ENCODE measurements around the gene SCYGR1. TPM values are rescaled to one million over a fixed set of nuclear protein-coding genes. Genes with fewer than 3 reads are reported as not detected.
"Not testable (repeated sequence)": the region's sequence is repeated elsewhere in the genome, so short reads cannot be mapped to it uniquely, and the experiment has no call there.

Gene SCYGR1
- total RNA-seq, result not detected

DNA sequence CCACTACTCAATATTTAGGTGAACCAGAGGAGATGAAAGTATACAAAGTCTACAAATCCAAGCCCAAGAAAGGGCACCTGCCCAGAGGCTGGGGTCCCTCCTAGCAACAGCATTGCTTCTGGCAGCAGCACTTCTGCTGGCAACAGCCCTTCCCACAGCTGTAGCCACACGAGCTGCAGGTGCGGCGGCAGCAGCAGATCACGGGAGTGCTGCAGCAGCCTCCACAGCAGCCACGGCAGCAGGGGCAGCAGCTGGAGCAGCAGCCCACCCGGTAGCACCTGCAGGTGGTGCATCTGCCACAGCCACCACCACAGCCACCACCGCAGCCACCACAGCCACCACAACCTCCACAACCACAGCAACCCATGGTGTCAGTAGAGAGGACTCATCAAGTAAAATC is at the start of gene SCYGR1:
Gene SCYGR1 (minus strand): TSS at position 367 of the 400 bp plus-strand sequence. CDS start 0 bp downstream, at position 367.
- H3K27me3 Mint-ChIP-seq; H3K4me3 Mint-ChIP-seq; H3K36me3 Mint-ChIP-seq; H3K9me3 Mint-ChIP-seq (ENCODE audit: low read depth); H3K27ac Mint-ChIP-seq; H3K4me1 Mint-ChIP-seq; DNase-seq; ATAC-seq: not testable (repeated sequence)
- CTCF ChIA-PET, result interaction anchor here (1.5 kb wide), 1 partner anchor 149 kb away, joined by 5 read pairs; no protein-coding TSS in a partner anchor

GRCh38 chr2:227436436-227437174 is 48.9 kb upstream of the SCYGR1 start:
- Mint-ChIP-seq H3K36me3 (peaks cover 10% of the 10 kb centered on the region), H3K9me3 (ENCODE audit: low read depth) (peaks cover 12% of the 10 kb centered on the region), H3K27me3 (no peaks in the 10 kb centered on the region), H3K4me1 (no peaks in the 10 kb centered on the region), H3K4me3 (no peak overlapping the region), H3K27ac (no peak overlapping the region)
- no peak for DNase-seq
- no peak for ATAC-seq
- CTCF ChIA-PET, result no interaction called here

GRCh38 chr2:227433171-227433570 is 45.4 kb upstream of the SCYGR1 start:
- ATAC-seq (no peak), DNase-seq (no peak)
- CTCF ChIA-PET, result no interaction called here
- Mint-ChIP-seq H3K36me3 (peaks cover 9% of the 10 kb centered on the region), H3K4me1 (no peaks in the 10 kb centered on the region), H3K4me3 (no peak overlapping the region), H3K27me3 (no peaks in the 10 kb centered on the region), H3K9me3 (ENCODE audit: low read depth) (peaks cover 12% of the 10 kb centered on the region), H3K27ac (no peak overlapping the region)

GRCh38 chr2:227430639-227431038 is 42.9 kb upstream of the SCYGR1 start:
- CTCF ChIA-PET, result no interaction called here
- ATAC-seq (no peak), DNase-seq (no peak)
- no peak overlapping the region for H3K4me3 Mint-ChIP-seq
- H3K9me3 Mint-ChIP-seq (ENCODE audit: low read depth), result peaks cover 12% of the 10 kb centered on the region
- H3K4me1 Mint-ChIP-seq, result no peaks in the 10 kb centered on the region
- no peaks in the 10 kb centered on the region for H3K27me3 Mint-ChIP-seq
- H3K27ac Mint-ChIP-seq, result no peak overlapping the region
- peaks cover 9% of the 10 kb centered on the region for H3K36me3 Mint-ChIP-seq

- Mint-ChIP-seq H3K27me3 (no peaks in the 10 kb centered on the region), H3K4me3 (no peak overlapping the region), H3K36me3 (peaks cover 9% of the 10 kb centered on the region), H3K27ac (no peak overlapping the region), H3K9me3 (ENCODE audit: low read depth) (peaks cover 9% of the 10 kb centered on the region), H3K4me1 (no peaks in the 10 kb centered on the region)
- DNase-seq, result no peak
- no peak for ATAC-seq
- CTCF ChIA-PET, result no interaction called here
Measured at GRCh38 chr2:227428731-227429285, 41.1 kb upstream of the SCYGR1 start.

DNA sequence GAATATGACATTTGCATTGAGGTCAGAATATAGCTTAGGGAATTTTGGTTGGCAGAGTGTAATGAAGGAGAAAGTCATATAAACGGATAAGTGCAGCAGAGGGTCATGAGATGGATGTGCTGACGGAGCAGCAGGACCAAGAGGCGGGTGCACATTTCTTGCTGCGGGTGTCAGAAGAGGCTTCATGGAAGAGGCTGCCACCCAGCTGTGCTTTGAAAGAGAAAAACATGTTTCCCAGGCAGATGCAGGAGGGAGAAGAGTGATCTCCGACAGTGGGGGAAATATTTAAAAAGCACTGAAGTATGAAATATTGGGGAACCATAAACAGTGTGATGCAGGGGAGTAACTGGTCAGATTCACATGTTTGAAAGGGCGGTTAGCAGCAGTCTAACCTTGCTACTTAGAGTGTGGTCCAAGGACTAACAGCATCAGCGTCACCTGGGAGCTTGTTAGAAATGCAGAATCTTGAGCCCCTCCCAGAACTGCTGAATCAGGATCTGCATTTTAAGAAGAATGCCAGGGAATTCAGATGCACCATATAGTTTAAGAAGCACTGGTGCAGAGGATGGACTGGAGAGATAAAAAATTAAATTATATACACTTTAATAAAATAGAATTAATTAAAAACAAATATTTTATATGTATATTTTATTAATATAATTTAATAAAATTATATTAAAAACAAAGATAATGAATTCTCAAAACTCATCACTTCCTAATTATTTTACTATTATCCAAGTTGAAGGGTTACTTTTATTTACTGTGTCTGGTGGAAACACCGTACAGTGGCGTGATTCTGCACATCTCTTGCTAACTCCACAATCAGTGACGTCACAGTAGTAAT is 36.1 kb upstream of the SCYGR1 start:
- Mint-ChIP-seq H3K4me1 (no peaks in the 10 kb centered on the region), H3K4me3 (no peak overlapping the region), H3K27me3 (no peaks in the 10 kb centered on the region), H3K27ac (no peak overlapping the region), H3K36me3 (no peaks in the 10 kb centered on the region), H3K9me3 (ENCODE audit: low read depth) (no peaks in the 10 kb centered on the region)
- CTCF ChIA-PET, result no interaction called here
- no peak for DNase-seq
- no peak for ATAC-seq

DNA sequence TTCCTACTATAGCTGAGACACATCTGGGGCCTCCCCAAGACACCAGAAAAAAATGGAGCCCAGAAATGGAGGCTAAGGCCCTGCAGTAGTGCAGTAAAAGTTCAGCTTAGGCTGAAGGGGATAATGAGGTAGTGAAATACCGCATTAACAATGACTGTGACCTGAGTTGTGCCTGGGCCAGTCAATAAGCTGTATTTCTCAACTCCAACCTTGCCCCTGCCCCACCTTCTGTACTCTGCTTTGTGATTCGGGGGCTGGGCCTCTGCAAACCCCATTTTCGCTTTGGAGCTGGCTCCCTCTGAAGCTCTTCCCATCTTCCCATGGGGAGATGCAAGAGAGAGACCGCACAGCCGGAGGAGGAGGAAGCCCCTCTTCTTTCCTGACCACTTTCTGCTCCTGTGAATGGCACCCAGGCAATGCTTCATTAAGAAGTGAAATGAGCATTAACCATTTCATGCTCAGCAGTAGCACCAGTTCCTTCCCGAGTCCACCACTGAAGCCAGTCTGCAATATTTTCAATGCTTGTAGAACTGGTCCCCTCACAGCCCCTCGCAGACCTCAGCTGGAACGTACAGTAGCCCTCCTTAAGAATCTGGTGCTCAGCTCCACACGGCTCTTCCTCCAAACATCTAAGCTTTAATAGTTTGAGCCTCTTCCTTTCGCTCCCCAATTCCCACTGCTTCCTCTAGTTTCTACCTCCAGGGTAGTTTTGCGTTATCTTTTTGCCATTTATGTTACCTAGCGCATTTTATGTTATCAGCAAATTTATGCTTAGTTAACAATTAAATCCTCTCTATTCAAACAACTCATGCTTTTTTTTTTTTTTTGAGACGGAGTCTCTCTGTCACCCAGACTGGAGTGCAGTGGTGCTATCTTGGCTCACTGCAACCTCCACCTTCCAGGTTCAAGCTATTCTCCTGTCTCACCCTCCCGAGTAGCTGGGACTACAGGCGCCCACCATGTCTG is 32.6 kb upstream of the SCYGR1 start:
- DNase-seq (no peak), ATAC-seq (no peak)
- CTCF ChIA-PET, result interaction anchor here (1.3 kb wide), 1 partner anchor 55 kb away, joined by 3 read pairs; no protein-coding TSS in a partner anchor
- peaks cover 5% of the 10 kb centered on the region for H3K4me1 Mint-ChIP-seq
- no peaks in the 10 kb centered on the region for H3K9me3 Mint-ChIP-seq (ENCODE audit: low read depth)
- no peaks in the 10 kb centered on the region for H3K36me3 Mint-ChIP-seq
- no peak overlapping the region for H3K27ac Mint-ChIP-seq
- no peaks in the 10 kb centered on the region for H3K27me3 Mint-ChIP-seq
- no peak overlapping the region for H3K4me3 Mint-ChIP-seq

DNA sequence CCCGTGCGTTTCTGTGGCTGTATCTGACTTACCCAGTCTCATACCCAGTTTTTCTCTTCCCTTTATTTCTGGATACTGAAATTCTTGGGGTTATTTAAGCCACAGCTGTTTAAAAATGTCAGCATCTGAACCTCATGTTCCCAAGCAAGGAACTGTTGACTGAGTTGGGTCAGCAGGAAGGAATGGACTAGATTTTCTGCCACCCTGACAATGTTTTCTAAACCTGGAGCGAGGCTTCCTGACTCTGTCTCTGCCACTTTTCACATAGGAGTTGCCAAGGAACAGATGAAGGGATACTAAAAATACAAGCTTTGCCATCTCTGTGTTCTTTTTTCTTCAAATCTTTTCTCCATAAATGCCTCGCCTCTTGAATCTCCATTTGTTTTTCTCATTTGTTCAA is 29.0 kb upstream of the SCYGR1 start:
- Mint-ChIP-seq H3K4me3 (no peak overlapping the region), H3K27me3 (no peaks in the 10 kb centered on the region), H3K9me3 (ENCODE audit: low read depth) (no peaks in the 10 kb centered on the region), H3K36me3 (no peaks in the 10 kb centered on the region), H3K27ac (no peak overlapping the region), H3K4me1 (peaks cover 25% of the 10 kb centered on the region)
- ATAC-seq (no peak), DNase-seq (no peak)
- CTCF ChIA-PET, result no interaction called here

GRCh38 chr2:227415538-227416424 is 28.0 kb upstream of the SCYGR1 start:
- Mint-ChIP-seq H3K4me1 (peaks cover 34% of the 10 kb centered on the region), H3K4me3 (no peak overlapping the region), H3K27me3 (no peaks in the 10 kb centered on the region), H3K9me3 (ENCODE audit: low read depth) (no peaks in the 10 kb centered on the region), H3K36me3 (no peaks in the 10 kb centered on the region), H3K27ac (peak overlapping the region; percentile 40)
- CTCF ChIA-PET, result interaction anchor here (1.0 kb wide), 1 partner anchor 10 kb away, joined by 3 read pairs; no protein-coding TSS in a partner anchor
- DNase-seq (no peak), ATAC-seq (peak; percentile 70)

- ATAC-seq (no peak), DNase-seq (no peak)
- Mint-ChIP-seq H3K36me3 (no peaks in the 10 kb centered on the region), H3K9me3 (ENCODE audit: low read depth) (no peaks in the 10 kb centered on the region), H3K4me1 (peaks cover 34% of the 10 kb centered on the region), H3K4me3 (no peak overlapping the region), H3K27ac (peak overlapping the region; percentile 34), H3K27me3 (no peaks in the 10 kb centered on the region)
- CTCF ChIA-PET, result interaction anchor here (1.0 kb wide), 1 partner anchor 9 kb away, joined by 3 read pairs; no protein-coding TSS in a partner anchor
Measured at GRCh38 chr2:227414846-227415245, 27.1 kb upstream of the SCYGR1 start.

- H3K36me3 Mint-ChIP-seq, result no peaks in the 10 kb centered on the region
- CTCF ChIA-PET, result no interaction called here
- no peak overlapping the region for H3K4me3 Mint-ChIP-seq
- DNase-seq (no peak), ATAC-seq (no peak)
- peaks cover 34% of the 10 kb centered on the region for H3K4me1 Mint-ChIP-seq
- H3K27ac Mint-ChIP-seq, result no peak overlapping the region
- H3K27me3 Mint-ChIP-seq, result no peaks in the 10 kb centered on the region
- H3K9me3 Mint-ChIP-seq (ENCODE audit: low read depth), result no peaks in the 10 kb centered on the region
Measured at GRCh38 chr2:227413371-227413770, 25.6 kb upstream of the SCYGR1 start.

- Mint-ChIP-seq H3K27me3 (no peaks in the 10 kb centered on the region), H3K9me3 (ENCODE audit: low read depth) (no peaks in the 10 kb centered on the region), H3K27ac (no peak overlapping the region), H3K36me3 (no peaks in the 10 kb centered on the region), H3K4me1 (peaks cover 34% of the 10 kb centered on the region), H3K4me3 (no peak overlapping the region)
- no peak for ATAC-seq
- DNase-seq, result no peak
- CTCF ChIA-PET, result no interaction called here
Measured at GRCh38 chr2:227412877-227413276, 25.1 kb upstream of the SCYGR1 start.
